Panc1 (cell line): ENCODE results near the gene CXCL16. TPM values are rescaled to one million over a fixed set of nuclear protein-coding genes. Genes with fewer than 3 reads are reported as not detected.
A peak's percentile ranks its signal among the peaks of the same experiment; 100 is the strongest.

ENCODE experiments used
- ATAC-seq: fragments of 200-7000 bp; cut with Tn5 transposase; 2 replicates; pipeline ENCODE4 v1.9.1; 2020; ENCODE audit warnings: mild to moderate bottlenecking, moderate library complexity
- BruUV-seq: library from RNA; stranded (reverse); fragments of 400-500 nt; replicated peaks from 2 replicates; lab custom pipeline; 2021; lab: Mats Ljungman, UMichigan
- CTCF ChIA-PET: fragments of 300-600 bp; sonication (Branson Sonifier 250); formaldehyde crosslinking; loops from one replicate; lab custom pipeline; 2022; ENCODE audit warnings: antibody characterized with exemption; lab: Charles Lee
- POLR2A ChIA-PET: fragments of 300-600 bp; sonication (Branson Sonifier 250); formaldehyde crosslinking; loops from one replicate; lab custom pipeline; 2022; ENCODE audit warnings: antibody characterized with exemption; lab: Charles Lee
- DNase-seq: peaks from one replicate; pipeline ENCODE4 v3.0.0-alpha.2; 2010; ENCODE audit warnings: low read depth, low spot score
- H3K27ac ChIP-seq: 2 replicates; pipeline ENCODE4 v1.5.1; 2011; ENCODE audit warnings: mild to moderate bottlenecking, low read length, inconsistent platforms
- H3K27me3 ChIP-seq: fragments of 200-500 bp; sonication (Bioruptor generic); 2 replicates; pipeline ENCODE4 v1.6.0; 2014; ENCODE audit warnings: low read length, inconsistent platforms; ENCODE audit not compliant: control insufficient read depth, insufficient read depth
- H3K36me3 ChIP-seq: fragments of 200-500 bp; sonication (Bioruptor generic); 2 replicates; pipeline ENCODE4 v1.5.1; 2014; ENCODE audit warnings: inconsistent platforms, mild to moderate bottlenecking, low read length, moderate library complexity; ENCODE audit not compliant: control insufficient read depth, insufficient read depth
- H3K4me1 ChIP-seq: 2 replicates; pipeline ENCODE4 v1.5.1; 2011; ENCODE audit warnings: inconsistent platforms, mild to moderate bottlenecking, low read length, moderate library complexity; ENCODE audit not compliant: control insufficient read depth, insufficient read depth
- H3K4me3 ChIP-seq, 2 experiments: 2 replicates each; pipeline ENCODE4 v1.5.1; 2011 to 2012; ENCODE audit warnings: low read depth in 2 of 2, low read length in 2 of 2, mild to moderate bottlenecking in 2 of 2, inconsistent platforms in 1 of 2, moderate library complexity in 1 of 2
- H3K9me3 ChIP-seq: fragments of 200-500 bp; sonication (Bioruptor generic); 2 replicates; pipeline ENCODE4 v1.5.1; 2014; ENCODE audit warnings: low read depth, mild to moderate bottlenecking, inconsistent platforms, low read length, moderate library complexity; ENCODE audit not compliant: control insufficient read depth, insufficient read depth
- CTCF ChIP-seq: fragments of 450-650 bp; IDR thresholded peaks from 2 replicates; pipeline ENCODE4 v1.5.1; 2017; ENCODE audit warnings: mild to moderate bottlenecking
- POLR2AphosphoS5 ChIP-seq: IDR thresholded peaks from 2 replicates; pipeline ENCODE4 v1.6.1; 2012; ENCODE audit warnings: mild to moderate bottlenecking, low read depth, low read length, moderate library complexity
- REST ChIP-seq, 2 experiments: IDR thresholded peaks; 2 replicates each; pipeline ENCODE4 v1.6.1; 2011 to 2012; ENCODE audit warnings: low read depth in 2 of 2, control low read depth in 1 of 2, low read length in 1 of 2, mild to moderate bottlenecking in 1 of 2, moderate library complexity in 1 of 2; ENCODE audit not compliant: insufficient read depth in 1 of 2
- SIN3A ChIP-seq: IDR thresholded peaks from 2 replicates; pipeline ENCODE4 v1.6.1; 2012; ENCODE audit warnings: low read depth, mild to moderate bottlenecking, low read length, moderate library complexity, borderline replicate concordance; ENCODE audit not compliant: insufficient read depth
- TCF7L2 ChIP-seq: IDR thresholded peaks from 2 replicates; pipeline ENCODE4 v1.6.1; 2011; ENCODE audit warnings: mild to moderate bottlenecking, low read depth, low read length, inconsistent platforms
- in situ Hi-C: cut with HindIII; loops from 2 replicates; pipeline ENCODE4 v1.10.0; 2016; ENCODE audit warnings: low sequenced_read_pairs, low pct_unique_long_range_greater_than_20kb
- intact Hi-C: fragments of 100-400 bp; cut with micrococcal nuclease; formaldehyde crosslinking; loops from one replicate; pipeline ENCODE4 v1.10.0; 2022; ENCODE audit not compliant: unreplicated experiment
- total RNA-seq: library from RNA; stranded (reverse); gene quantifications from one replicate; pipeline ENCODE4 v1.2.1, GENCODE V29; 2021; ENCODE audit not compliant: unreplicated experiment

CXCL16 gene
- total RNA-seq, 1 experiment from 2014 or later = 5.3 TPM

- H3K4me1 ChIP-seq = no peaks in the 10 kb centered on the region
- no peaks in the 10 kb centered on the region for H3K36me3 ChIP-seq
- in situ Hi-C loops (no loop called here), intact Hi-C loops (no loop called here)
- no peak for DNase-seq
- no peak overlapping the region for H3K27ac ChIP-seq
- H3K9me3 ChIP-seq = no peaks in the 10 kb centered on the region
- peaks cover 2% of the 10 kb centered on the region for H3K27me3 ChIP-seq
- CTCF ChIA-PET = no interaction called here
- BruUV-seq = no TSS peak
- TF ChIP-seq SIN3A = no peak
- no peak for TF ChIP-seq TCF7L2
- no peak for TF ChIP-seq REST (IDR thresholded peaks at IDR 0.05; ENCODE audit: insufficient read depth in 1 of 2, low read depth in 2 of 2, low read length in 1 of 2)
- TF ChIP-seq CTCF = no peak
- TF ChIP-seq POLR2AphosphoS5 = no peak
- POLR2A ChIA-PET = no interaction called here
- no peak overlapping the region for H3K4me3 ChIP-seq
- no peak for ATAC-seq
Observed at GRCh38 chr17:4747847-4748246, 8.1 kb upstream of the CXCL16 start.

- in situ Hi-C loops = no loop called here
- intact Hi-C loops = no loop called here
Observed at GRCh38 chr17:4744999-4745969, 5.6 kb upstream of the CXCL16 start.

More at GRCh38 chr17:4744999-4745969, 5.6 kb upstream of the CXCL16 start:
- CTCF ChIA-PET = no interaction called here
- DNase-seq (no peak), ATAC-seq (0 out of 2 replicates have a peak, but pooled peaks have one; percentile 40)
- H3K27me3 ChIP-seq = peaks cover 2% of the 10 kb centered on the region
- H3K9me3 ChIP-seq = no peaks in the 10 kb centered on the region
- no peaks in the 10 kb centered on the region for H3K4me1 ChIP-seq
- TF ChIP-seq REST (IDR thresholded peaks at IDR 0.05; ENCODE audit: insufficient read depth in 1 of 2, low read depth in 2 of 2, low read length in 1 of 2) (no peak), CTCF (no peak), SIN3A (no peak), POLR2AphosphoS5 (no peak), TCF7L2 (no peak)
- BruUV-seq = no TSS peak
- no peak overlapping the region for H3K27ac ChIP-seq
- no peaks in the 10 kb centered on the region for H3K36me3 ChIP-seq
- no peak overlapping the region for H3K4me3 ChIP-seq
- POLR2A ChIA-PET = no interaction called here
